ENCODE data around the gene CNTN2.

The CNTN2 gene

DNA sequence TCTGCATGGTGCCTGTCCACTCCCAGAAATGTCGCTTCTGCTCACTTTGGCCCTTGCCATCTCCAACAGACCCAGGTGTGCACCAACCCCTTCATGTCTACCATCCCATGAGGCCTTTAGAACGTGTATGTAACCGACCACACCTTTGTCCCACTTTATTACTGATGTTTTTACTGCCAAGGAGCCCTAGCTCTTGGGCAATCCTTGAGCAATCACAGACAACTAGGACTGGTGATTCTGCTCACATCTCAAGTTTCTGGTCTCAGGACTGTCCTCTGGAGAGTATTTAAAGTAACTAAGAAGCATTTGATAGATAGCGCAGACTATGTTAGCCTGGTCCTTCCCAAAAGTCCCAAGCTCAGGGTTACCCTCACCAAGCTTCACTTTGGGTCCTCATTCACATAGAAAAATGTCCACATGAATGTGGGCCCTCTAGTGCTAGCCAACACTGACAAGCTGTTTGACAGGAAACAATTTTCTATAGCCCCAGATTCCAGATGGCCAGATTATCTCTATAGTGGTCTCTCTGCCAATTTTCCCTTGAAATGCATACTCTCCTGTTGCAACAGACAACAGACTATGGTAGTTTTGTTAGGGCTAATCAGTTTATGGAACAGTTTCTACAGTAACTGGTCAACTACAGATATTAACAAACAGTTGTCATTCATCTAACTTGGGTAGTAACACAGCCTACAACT lies 48.2 kb downstream of the CNTN2 start:
- TF ChIP-seq, protein P1, sequence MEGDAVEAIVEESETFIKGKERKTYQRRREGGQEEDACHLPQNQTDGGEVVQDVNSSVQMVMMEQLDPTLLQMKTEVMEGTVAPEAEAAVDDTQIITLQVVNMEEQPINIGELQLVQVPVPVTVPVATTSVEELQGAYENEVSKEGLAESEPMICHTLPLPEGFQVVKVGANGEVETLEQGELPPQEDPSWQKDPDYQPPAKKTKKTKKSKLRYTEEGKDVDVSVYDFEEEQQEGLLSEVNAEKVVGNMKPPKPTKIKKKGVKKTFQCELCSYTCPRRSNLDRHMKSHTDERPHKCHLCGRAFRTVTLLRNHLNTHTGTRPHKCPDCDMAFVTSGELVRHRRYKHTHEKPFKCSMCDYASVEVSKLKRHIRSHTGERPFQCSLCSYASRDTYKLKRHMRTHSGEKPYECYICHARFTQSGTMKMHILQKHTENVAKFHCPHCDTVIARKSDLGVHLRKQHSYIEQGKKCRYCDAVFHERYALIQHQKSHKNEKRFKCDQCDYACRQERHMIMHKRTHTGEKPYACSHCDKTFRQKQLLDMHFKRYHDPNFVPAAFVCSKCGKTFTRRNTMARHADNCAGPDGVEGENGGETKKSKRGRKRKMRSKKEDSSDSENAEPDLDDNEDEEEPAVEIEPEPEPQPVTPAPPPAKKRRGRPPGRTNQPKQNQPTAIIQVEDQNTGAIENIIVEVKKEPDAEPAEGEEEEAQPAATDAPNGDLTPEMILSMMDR (IDR thresholded peaks at IDR 0.05): no peak

- TF ChIP-seq, protein P1 (IDR thresholded peaks at IDR 0.05): no peak
These were observed 52.4 kb downstream of the CNTN2 start for GRCh38 chr1:205095422-205095821.

GRCh38 chr1:205098242-205098641 lies 55.2 kb downstream of the CNTN2 start:
- TF ChIP-seq, protein P1 (IDR thresholded peaks at IDR 0.05): no peak

DNA sequence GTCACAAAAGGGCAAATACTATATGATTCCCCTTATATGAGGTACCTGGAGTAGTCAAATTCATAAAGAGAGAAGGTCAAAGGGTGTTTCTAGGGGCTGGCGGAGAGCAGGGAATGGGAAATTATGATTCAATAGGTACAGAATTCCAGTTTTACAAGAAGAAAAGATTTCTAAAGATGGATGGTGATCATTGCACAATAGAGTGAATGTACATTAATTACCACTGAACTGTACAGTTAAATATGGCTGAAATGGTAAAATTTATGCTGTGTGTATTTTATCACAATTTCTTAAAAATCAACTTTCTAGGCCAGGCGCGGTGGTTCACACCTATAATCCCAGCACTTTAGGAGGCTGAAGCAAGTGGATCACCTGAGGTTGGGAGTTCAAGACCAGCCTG lies 59.4 kb downstream of the CNTN2 start:
- TF ChIP-seq, protein P1 (IDR thresholded peaks at IDR 0.05): no peak

DNA sequence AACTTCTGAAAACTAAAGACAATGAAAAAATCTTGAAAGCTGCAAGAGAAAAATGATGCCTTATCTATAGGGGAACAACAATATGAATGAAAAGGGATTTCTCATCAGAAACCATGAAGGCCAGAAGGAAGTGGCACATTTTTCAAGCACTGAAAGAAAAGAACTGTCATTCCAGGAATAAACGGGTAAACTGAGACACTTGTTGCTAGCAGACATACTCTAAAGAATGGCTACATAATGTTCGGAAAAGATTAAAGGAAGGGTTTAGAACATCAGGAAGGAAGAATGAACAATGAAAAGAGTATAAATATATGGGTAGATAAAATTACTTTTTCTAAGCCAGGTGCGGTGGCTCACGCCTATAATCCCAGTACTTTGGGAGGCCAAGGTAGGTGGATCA lies 64.3 kb downstream of the CNTN2 start:
- TF ChIP-seq, protein P1 (IDR thresholded peaks at IDR 0.05): no peak

GRCh38 chr1:205108464-205108863 lies 65.5 kb downstream of the CNTN2 start:
- TF ChIP-seq, protein P1 (IDR thresholded peaks at IDR 0.05): no peak

DNA sequence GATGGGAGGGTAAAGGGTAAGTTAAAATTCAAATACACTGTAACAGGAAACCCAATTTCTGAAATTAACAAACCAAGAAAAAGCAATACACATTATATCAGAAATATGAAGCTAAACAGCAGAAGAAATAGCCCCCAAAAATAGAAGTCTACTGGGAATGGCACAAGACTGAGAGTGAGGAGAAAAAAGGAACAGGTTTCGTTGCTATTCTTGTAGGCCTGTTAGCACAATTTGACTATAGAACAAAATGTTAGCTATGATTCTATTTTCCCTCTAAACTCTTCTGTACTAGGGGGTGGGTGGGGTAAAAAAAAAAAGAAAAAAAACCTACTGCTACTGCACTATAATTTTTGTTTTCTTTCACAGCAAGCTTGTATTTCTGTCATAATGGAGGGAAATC lies 66.3 kb downstream of the CNTN2 start:
- TF ChIP-seq, protein P1 (IDR thresholded peaks at IDR 0.05): no peak

- TF ChIP-seq, protein P1 (IDR thresholded peaks at IDR 0.05): no peak
These were observed 66.7 kb downstream of the CNTN2 start for GRCh38 chr1:205109711-205110110.
